K562 (cell line): ENCODE measurements around the gene ZNF691. TPM values are rescaled to one million over a fixed set of nuclear protein-coding genes. Genes with fewer than 3 reads are reported as not detected.

ENCODE experiments used
- ATAC-seq: fragments of 200-7000 bp; cut with Tn5 transposase; 3 replicates; pipeline ENCODE4 v1.9.1; 2020; ENCODE audit warnings: moderate library complexity
- BruUV-seq: library from RNA; stranded (reverse); fragments of 400-500 nt; replicated peaks from 2 replicates; lab custom pipeline; 2021; lab: Mats Ljungman, UMichigan
- CTCF ChIA-PET: fragments of 300-600 bp; formaldehyde crosslinking; extraction: SDS; loops from one replicate; lab custom pipeline; 2021; ENCODE audit warnings: low intra/inter-chr PET ratio; lab: Yijun Ruan, JAX
- POLR2A ChIA-PET: fragments of 300-600, 350-650 bp; sonication (Branson Sonifier 250); formaldehyde crosslinking; extraction: SDS; loops from one replicate; lab custom pipeline; 2021; ENCODE audit warnings: antibody characterized with exemption, inconsistent platforms; lab: Yijun Ruan, JAX
- DNase-seq, 4 experiments: peaks; one replicate each; pipeline versions ENCODE4 v3.0.0 to v3.0.0-alpha.2; 2011 to 2018; ENCODE audit warnings: low spot score in 3 of 4, mixed read lengths in 3 of 4; ENCODE audit errors: extremely low read depth in 1 of 4
- FAIRE-seq: peaks from 2 replicates; lab custom pipeline; 2011; peaks lifted over from hg19 to GRCh38; lab: Jason Lieb, UNC
- H2AFZ ChIP-seq: 2 replicates; pipeline ENCODE4 v1.6.0; 2011; ENCODE audit warnings: low read depth, low read length, control low read depth, inconsistent platforms
- H3K27ac ChIP-seq: fragments of 200-600 bp; 3 replicates; pipeline ENCODE4 v1.8.0; 2011; ENCODE audit warnings: low read depth, mild to moderate bottlenecking, control low read depth, inconsistent platforms, low read length, moderate library complexity, mixed read lengths; ENCODE audit errors: extremely low read depth
- H3K27me3 ChIP-seq, 2 experiments: fragments of 300-600 bp in 1 of 2; 2 replicates in 1 of 2; 3 replicates in 1 of 2; pipeline versions ENCODE4 v1.6.0 to v1.8.0; 2011; ENCODE audit warnings: inconsistent platforms in 2 of 2, low read length in 2 of 2, mild to moderate bottlenecking in 1 of 2, mixed read lengths in 1 of 2, moderate library complexity in 1 of 2; ENCODE audit not compliant: control insufficient read depth in 2 of 2, insufficient read depth in 2 of 2
- H3K36me3 ChIP-seq: fragments of 300-600 bp; 3 replicates; pipeline ENCODE4 v1.8.0; 2011; ENCODE audit warnings: mild to moderate bottlenecking, low read length, inconsistent platforms; ENCODE audit not compliant: control insufficient read depth, insufficient read depth
- H3K4me1 ChIP-seq, 2 experiments: fragments of 200-600 bp in 1 of 2; replicated peaks in 1 of 2; 2 replicates in 1 of 2; 3 replicates in 1 of 2; pipeline versions ENCODE4 v1.5.1 to v1.8.0; 2011; ENCODE audit warnings: inconsistent platforms in 2 of 2, low read length in 2 of 2, mild to moderate bottlenecking in 1 of 2, mixed read lengths in 1 of 2, moderate library complexity in 1 of 2; ENCODE audit not compliant: control insufficient read depth in 2 of 2, insufficient read depth in 2 of 2
- H3K4me2 ChIP-seq: 2 replicates; pipeline ENCODE4 v1.6.1; 2011; ENCODE audit warnings: low read length, control low read depth, inconsistent platforms, mixed read lengths; ENCODE audit not compliant: insufficient read depth
- H3K4me3 ChIP-seq: fragments of 200-600 bp; sonication (generic), shearing (Covaris generic); 2 replicates; pipeline ENCODE4 v1.5.1; 2016; ENCODE audit warnings: control low read depth, inconsistent platforms
- H3K79me2 ChIP-seq: fragments of 200-600 bp; 3 replicates; pipeline ENCODE4 v1.8.0; 2011; ENCODE audit warnings: low read length, inconsistent platforms; ENCODE audit not compliant: control insufficient read depth, insufficient read depth
- H3K9ac ChIP-seq, 2 experiments: 2 replicates each; pipeline versions ENCODE4 v1.6.0 to v1.6.1; 2011; ENCODE audit warnings: low read depth in 2 of 2, low read length in 2 of 2, control low read depth in 1 of 2, inconsistent platforms in 1 of 2, mild to moderate bottlenecking in 1 of 2, mixed read lengths in 1 of 2; ENCODE audit not compliant: insufficient read depth in 1 of 2
- H3K9me1 ChIP-seq: one replicate; pipeline ENCODE4 v1.6.0; 2011; ENCODE audit warnings: inconsistent platforms, mild to moderate bottlenecking, low read length, moderate library complexity; ENCODE audit not compliant: control insufficient read depth, insufficient read depth
- H3K9me3 ChIP-seq: replicated peaks from 2 replicates; pipeline ENCODE4 v1.5.1; 2011; ENCODE audit warnings: low read depth, low read length, inconsistent platforms; ENCODE audit not compliant: control insufficient read depth, insufficient read depth
- H4K20me1 ChIP-seq: replicated peaks from 2 replicates; pipeline ENCODE4 v1.6.1; 2011; ENCODE audit warnings: low read length, inconsistent platforms, mixed read lengths; ENCODE audit not compliant: control insufficient read depth, insufficient read depth
- CTCFL ChIP-seq: IDR thresholded peaks from 2 replicates; pipeline ENCODE4 v1.6.1; 2011; ENCODE audit warnings: borderline replicate concordance, low read depth, mild to moderate bottlenecking, moderate library complexity, low read length; ENCODE audit not compliant: insufficient read depth, poor library complexity, severe bottlenecking
- DNMT1 ChIP-seq: fragments of 450-650 bp; IDR thresholded peaks from 2 replicates; pipeline ENCODE4 v1.6.1; 2016; ENCODE audit warnings: antibody characterized with exemption, mild to moderate bottlenecking
- FOS ChIP-seq: IDR thresholded peaks from 3 replicates; pipeline ENCODE4 v1.6.1; 2011; ENCODE audit not compliant: insufficient read length; ENCODE audit errors: extremely low read depth
- HDGF ChIP-seq: fragments of 450-650 bp; IDR thresholded peaks from 2 replicates; pipeline ENCODE4 v1.6.1; 2016
- HMBOX1 ChIP-seq: sonication (generic); IDR thresholded peaks from 2 replicates; pipeline ENCODE4 v1.6.1; 2016
- KAT7 ChIP-seq: sonication (generic); formaldehyde crosslinking; IDR thresholded peaks from 2 replicates; pipeline ENCODE4 v1.8.0; 2022; ENCODE audit warnings: missing genetic modification reagents, mild to moderate bottlenecking, borderline replicate concordance
- NCOA6 ChIP-seq: fragments of 450-650 bp; IDR thresholded peaks from 2 replicates; pipeline ENCODE4 v1.6.1; 2017; ENCODE audit warnings: mild to moderate bottlenecking
- PKNOX1 ChIP-seq: fragments of 450-650 bp; IDR thresholded peaks from 2 replicates; pipeline ENCODE4 v1.6.1; 2016
- POLR2AphosphoS2 ChIP-seq: IDR thresholded peaks from 2 replicates; pipeline ENCODE4 v1.6.1; 2012; ENCODE audit warnings: low read length, improper control_type of control experiment
- PRMT5 ChIP-seq: sonication (generic); formaldehyde crosslinking; IDR thresholded peaks from 2 replicates; pipeline ENCODE4 v1.5.0; 2020; ENCODE audit warnings: missing genetic modification reagents
- SMC3 ChIP-seq: conservative IDR thresholded peaks from 2 replicates; pipeline ENCODE4 v1.6.1; 2011; ENCODE audit warnings: low read depth, low read length, improper control_type of control experiment; ENCODE audit not compliant: insufficient read depth
- SRF ChIP-seq, 2 experiments: fragments of 250-450, 450-650 bp in 1 of 2; sonication (Bioruptor Pico) in 1 of 2; sonication (generic) in 1 of 2; formaldehyde crosslinking; IDR thresholded peaks; 2 replicates each; pipeline versions ENCODE4 v1.5.0 to v1.5.1; 2020 to 2022; ENCODE audit warnings: mild to moderate bottlenecking in 1 of 2, missing genetic modification reagents in 1 of 2
- THRAP3 ChIP-seq: fragments of 450-650 bp; IDR thresholded peaks from 2 replicates; pipeline ENCODE4 v1.6.1; 2016; ENCODE audit warnings: mild to moderate bottlenecking, inconsistent platforms, borderline replicate concordance
- ZNF316 ChIP-seq: fragments of 450-650 bp; IDR thresholded peaks from 2 replicates; pipeline ENCODE4 v1.6.1; 2016
- ZNF75A ChIP-seq: fragments of 450-650 bp; formaldehyde crosslinking; IDR thresholded peaks from 2 replicates; pipeline ENCODE4 v1.4.0; 2020; ENCODE audit warnings: mild to moderate bottlenecking
- ZNF77 ChIP-seq: fragments of 250-450 bp; sonication (Bioruptor Pico); IDR thresholded peaks from 2 replicates; pipeline ENCODE4 v1.5.0; 2020
- WGBS: fragments of 100-300 bp; shearing (Covaris generic); methylation state at CpG from one replicate; pipeline ENCODE4 v1.1.6; 2016; ENCODE audit warnings: low coverage, mixed read lengths; ENCODE audit not compliant: insufficient coverage; ENCODE audit errors: missing lambda C conversion rate; 5-methylcytosine and 5-hydroxymethylcytosine counted together
- in situ Hi-C: fragments of 300-500 bp; cut with MboI; formaldehyde crosslinking; loops from 4 replicates; pipeline ENCODE4 v1.15.0; 2018; ENCODE audit warnings: inconsistent platforms, mixed read lengths
- intact Hi-C: fragments of 100-400 bp; cut with micrococcal nuclease; formaldehyde crosslinking; loops from 2 replicates; pipeline ENCODE4 v1.14.2; 2022
- polyA plus RNA-seq, 8 experiments: library from polyadenylated mRNA; depleted of rRNA in 4 of 8; stranded (reverse) in 5 of 8; unstranded in 3 of 8; fragments of >200 nt; fragmentation: Nextera tagmentation in 2 of 8; fragmentation: Illumina TruSeq in 1 of 8; extraction: Ambion mirVana in 2 of 8; extraction: Trizol in 1 of 8; gene quantifications; 2 replicates each; pipeline versions ENCODE4 v1.2.1 to v1.2.3, GENCODE V29; 2011 to 2014; ENCODE audit warnings: inconsistent platforms in 1 of 8, missing spikeins in 1 of 8
- total RNA-seq, 7 experiments: library from RNA; depleted of rRNA in 6 of 7; stranded (reverse); fragments of >200 nt in 6 of 7; fragmentation: Illumina TruSeq in 2 of 7; extraction: Trizol in 2 of 7; gene quantifications; 2 replicates each; pipeline versions ENCODE4 v1.2.1 to v1.2.3, GENCODE V29; 2011 to 2021; ENCODE audit warnings: low replicate concordance in 1 of 7
- TF ChIP-seq, protein P1 (sequence below), 2 experiments: fragments of 450-650 bp in 1 of 2; sonication (generic) in 1 of 2; formaldehyde crosslinking; conservative IDR thresholded peaks; 2 replicates each; pipeline versions ENCODE4 v1.4.0 to v1.8.1; 2020 to 2022; ENCODE audit warnings: mild to moderate bottlenecking in 1 of 2, missing genetic modification reagents in 1 of 2
- TF ChIP-seq, protein P2 (sequence below): fragments of 250-450 bp; sonication (Bioruptor Pico); IDR thresholded peaks from 2 replicates; pipeline ENCODE4 v1.8.0; 2021; ENCODE audit warnings: borderline replicate concordance, mild to moderate bottlenecking, moderate library complexity; ENCODE audit not compliant: poor library complexity, severe bottlenecking

The ZNF691 gene
- total and polyA plus RNA-seq, 9 of the 15 experiments (the other 6 are each of a cell fraction or from before 2014, with no cell fraction given) = 10.7 to 30.4 (median 14.8) TPM

- DNase-seq (peak in 1 of 4 experiments; percentile 64), ATAC-seq (no peak), FAIRE-seq (peak; percentile 64)
- Histone ChIP-seq H3K4me2 (no peak overlapping the region), H3K4me1 (peaks cover 14 to 32% of the 10 kb centered on the region in 2 experiments), H3K9ac (no peak overlapping the region), H3K9me3 (no peaks in the 10 kb centered on the region), H4K20me1 (no peaks in the 10 kb centered on the region), H3K27me3 (no peaks in the 10 kb centered on the region), H3K9me1 (no peaks in the 10 kb centered on the region), H3K4me3 (no peak overlapping the region), H2AFZ (no peak overlapping the region), H3K36me3 (peaks cover 56% of the 10 kb centered on the region), H3K27ac (no peak overlapping the region), H3K79me2 (peaks cover 34% of the 10 kb centered on the region)
- 68% methylated on average over 4 of the region's 4 CpGs for WGBS
- POLR2A ChIA-PET = interaction anchor here (6.4 kb wide), 2 partner anchors 12 to 23 kb away, joined by 76 to 94 read pairs; partner anchors contain the start of genes ERMAP and SVBP
- in situ Hi-C loops = no loop called here
- intact Hi-C loops = loop anchor here (5.0 kb wide), 1 partner anchor 77 kb away; the partner anchor contains the start of genes C1orf50 and P3H1
- BruUV-seq = TSS peak; percentile 32
- CTCF ChIA-PET = no interaction called here
- TF ChIP-seq PKNOX1 (no peak), PRMT5 (no peak), KAT7 (CRISPR knock-in tag) (no peak), NCOA6 (no peak), HDGF (no peak), ZNF316 (0 out of 2 replicates have a peak, but pooled peaks have one; percentile 26), SMC3 (no peak), POLR2AphosphoS2 (peak; percentile 88; the same call in 1 of the 2 replicates), SRF (CRISPR knock-in tag; IDR thresholded peaks at IDR 0.05) (no peak), CTCFL (no peak), ZNF77 (CRISPR knock-in tag) (no peak), FOS (no peak), ZNF75A (CRISPR knock-in tag) (no peak), HMBOX1 (no peak), DNMT1 (no peak), THRAP3 (no peak)
- TF ChIP-seq, protein P1, sequence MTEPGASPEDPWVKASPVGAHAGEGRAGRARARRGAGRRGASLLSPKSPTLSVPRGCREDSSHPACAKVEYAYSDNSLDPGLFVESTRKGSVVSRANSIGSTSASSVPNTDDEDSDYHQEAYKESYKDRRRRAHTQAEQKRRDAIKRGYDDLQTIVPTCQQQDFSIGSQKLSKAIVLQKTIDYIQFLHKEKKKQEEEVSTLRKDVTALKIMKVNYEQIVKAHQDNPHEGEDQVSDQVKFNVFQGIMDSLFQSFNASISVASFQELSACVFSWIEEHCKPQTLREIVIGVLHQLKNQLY (CRISPR knock-in tag; conservative IDR thresholded peaks at IDR 0.05) = no peak
- TF ChIP-seq, protein P2, sequence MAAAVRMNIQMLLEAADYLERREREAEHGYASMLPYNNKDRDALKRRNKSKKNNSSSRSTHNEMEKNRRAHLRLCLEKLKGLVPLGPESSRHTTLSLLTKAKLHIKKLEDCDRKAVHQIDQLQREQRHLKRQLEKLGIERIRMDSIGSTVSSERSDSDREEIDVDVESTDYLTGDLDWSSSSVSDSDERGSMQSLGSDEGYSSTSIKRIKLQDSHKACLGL (CRISPR knock-in tag) = no peak
These were observed 1.7 kb upstream of the ZNF691 start for GRCh38 chr1:42844592-42845140.
